GM21737 (cell line): Measurements from ENCODE around the gene ACAD10.
A peak's percentile ranks its signal among the peaks of the same experiment; 100 is the strongest.
"Not testable (repeated sequence)": the region's sequence is repeated elsewhere in the genome, so short reads cannot be mapped to it uniquely, and the experiment has no call there.

Source experiments
- ATAC-seq: cut with Tn5 transposase; IDR thresholded peaks from one replicate; pipeline ENCODE4 v1.9.1; 2021; ENCODE audit warnings: mild to moderate bottlenecking, moderate library complexity; ENCODE audit not compliant: unreplicated experiment

The ACAD10 gene

GRCh38 chr12:111748867-111749266 lies 63.0 kb downstream of the ACAD10 start:
- ATAC-seq, result no peak

DNA sequence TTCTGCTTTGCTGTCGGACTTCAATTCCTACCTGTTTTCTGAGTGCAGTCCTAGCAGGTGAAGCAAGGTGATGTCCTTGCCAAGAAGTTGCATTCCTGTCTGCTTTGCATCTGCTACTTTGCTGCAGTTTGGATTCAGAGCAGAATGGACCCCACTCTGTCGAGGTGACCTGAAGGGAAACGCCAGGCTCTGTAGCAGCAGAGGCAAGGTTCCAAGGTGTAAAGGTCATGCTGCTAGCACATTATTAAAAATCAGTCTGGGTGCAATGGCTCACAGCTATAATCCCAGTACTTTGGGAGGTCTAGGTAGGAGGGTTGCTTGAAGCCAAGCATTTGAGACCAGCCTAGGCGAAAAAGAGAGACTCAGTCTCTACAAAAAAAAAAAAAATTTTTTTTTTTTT lies 63.5 kb downstream of the ACAD10 start:
- no peak for ATAC-seq

DNA sequence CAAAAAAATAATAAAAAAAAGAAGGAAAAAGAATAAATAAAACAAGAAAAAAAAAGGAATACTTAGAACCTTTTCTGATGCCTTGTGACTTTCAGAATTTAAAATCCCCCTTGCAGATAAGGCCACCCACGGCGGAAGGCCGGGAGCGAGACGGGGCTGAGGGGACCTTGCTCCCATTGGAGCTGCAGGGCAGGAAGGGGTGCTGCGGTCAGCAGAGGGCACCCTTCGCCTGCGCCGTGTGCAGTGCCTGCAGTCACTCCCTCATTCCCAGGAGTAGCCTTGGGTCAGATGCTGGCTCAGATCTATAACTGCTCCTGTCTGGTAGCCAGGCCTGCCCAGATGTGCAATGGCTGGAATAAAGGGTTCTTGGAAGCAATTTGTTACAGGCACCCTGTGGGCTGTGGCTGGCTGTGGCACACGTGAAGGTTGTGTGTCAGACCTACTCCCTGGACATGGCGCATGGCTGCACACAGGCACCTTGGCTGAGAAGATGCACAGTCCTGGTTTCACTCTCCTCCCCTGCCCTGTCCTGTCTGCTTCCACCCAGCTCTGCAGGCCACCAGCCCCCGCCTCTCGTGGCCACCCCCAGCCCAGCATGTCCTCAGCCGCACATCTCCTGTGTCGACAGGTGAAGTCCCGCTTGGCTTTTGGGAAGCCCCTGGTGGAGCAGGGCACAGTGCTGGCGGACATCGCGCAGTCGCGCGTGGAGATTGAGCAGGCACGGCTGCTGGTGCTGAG lies 67.5 kb downstream of the ACAD10 start:
- ATAC-seq, result no peak

- no peak for ATAC-seq
Observed at GRCh38 chr12:111754671-111755070, 68.8 kb downstream of the ACAD10 start.

DNA sequence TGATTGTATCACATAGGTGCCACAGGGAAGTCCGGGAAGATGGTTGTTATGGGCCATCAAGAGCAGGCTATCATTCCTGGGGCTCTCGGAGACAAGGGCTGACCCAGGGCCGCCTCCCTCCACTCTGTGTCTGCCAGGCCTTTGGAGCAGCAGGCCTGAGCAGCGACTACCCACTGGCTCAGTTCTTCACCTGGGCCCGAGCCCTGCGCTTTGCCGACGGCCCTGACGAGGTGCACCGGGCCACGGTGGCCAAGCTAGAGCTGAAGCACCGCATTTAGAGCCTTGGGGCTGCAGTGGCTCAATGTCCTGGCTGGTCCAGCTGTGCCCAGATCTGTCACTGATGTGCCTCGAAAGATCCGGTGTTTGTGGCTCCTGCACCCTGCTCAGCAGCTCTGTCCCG lies 70.3 kb downstream of the ACAD10 start:
- no peak for ATAC-seq

GRCh38 chr12:111756681-111757080 lies 70.8 kb downstream of the ACAD10 start:
- ATAC-seq, result no peak

GRCh38 chr12:111757361-111758119 lies 71.7 kb downstream of the ACAD10 start:
- peak; percentile 43 for ATAC-seq

DNA sequence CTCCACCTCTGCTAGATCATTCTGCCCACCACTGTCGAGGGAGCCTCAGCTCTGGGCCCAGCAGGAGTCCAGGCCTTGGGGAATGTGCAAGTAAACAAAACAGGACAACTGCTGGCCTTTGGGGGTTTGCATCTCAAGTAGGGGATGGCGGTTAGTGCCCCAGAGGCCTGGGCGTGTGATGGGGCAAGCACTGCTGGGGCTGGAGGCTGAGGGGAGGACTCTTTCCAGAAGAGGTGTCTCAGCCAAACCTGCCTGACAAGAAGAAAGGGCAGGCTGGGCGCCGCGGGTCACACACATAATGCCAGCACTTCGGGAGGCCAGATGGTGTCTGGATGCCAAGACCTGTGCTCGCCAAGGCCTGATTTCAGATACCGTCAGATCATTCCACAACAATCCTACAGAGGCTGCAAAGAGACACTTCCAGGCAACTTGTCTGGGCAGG lies 72.3 kb downstream of the ACAD10 start:
- no peak for ATAC-seq

GRCh38 chr12:111759271-111759670 lies 73.4 kb downstream of the ACAD10 start:
- no peak for ATAC-seq

DNA sequence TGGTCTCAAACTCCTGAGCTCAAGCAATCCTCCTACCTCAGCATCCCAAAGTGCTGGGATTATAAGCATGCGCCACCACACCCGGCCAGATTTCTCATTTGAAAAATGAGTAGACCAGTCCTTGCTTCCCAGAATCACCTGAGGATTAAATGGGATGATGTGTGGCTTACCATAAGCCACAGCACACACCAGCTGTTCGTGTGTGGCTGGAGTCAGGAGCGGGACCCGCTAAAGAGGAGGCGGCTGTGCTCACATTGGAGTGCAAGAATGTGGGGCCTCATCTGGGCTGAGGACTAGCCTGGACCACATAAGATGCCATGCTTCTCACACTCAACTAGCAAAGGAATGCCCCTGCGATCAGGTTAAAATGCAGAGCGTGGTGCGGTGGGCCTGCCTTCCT lies 74.1 kb downstream of the ACAD10 start:
- no peak for ATAC-seq

- no peak for ATAC-seq
Observed at GRCh38 chr12:111761099-111761498, 75.2 kb downstream of the ACAD10 start.

DNA sequence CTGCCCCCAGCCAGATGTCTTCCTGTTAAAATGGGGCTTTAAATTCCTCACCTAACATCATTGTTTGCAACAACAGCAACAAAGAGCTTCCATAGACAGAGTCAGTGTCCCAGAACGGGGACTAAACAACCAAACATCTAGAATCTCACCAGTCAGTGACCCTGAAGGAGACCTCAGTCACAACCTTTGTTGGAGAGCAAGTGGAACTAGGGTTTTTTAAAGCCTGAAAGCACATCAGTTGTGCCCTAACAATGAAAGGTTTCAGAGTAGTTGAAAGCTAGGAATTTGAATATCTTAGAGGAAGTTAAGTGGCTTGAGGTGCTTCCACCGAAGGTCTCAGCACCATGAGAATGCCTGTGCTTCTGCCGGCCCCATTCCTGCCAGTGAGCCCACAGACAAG lies 75.9 kb downstream of the ACAD10 start:
- no peak for ATAC-seq

- not testable (repeated sequence) for ATAC-seq
Observed at GRCh38 chr12:111763552-111763951, 77.7 kb downstream of the ACAD10 start.

GRCh38 chr12:111764120-111764821 lies 78.4 kb downstream of the ACAD10 start:
- ATAC-seq, result no peak

- no peak for ATAC-seq
Observed at GRCh38 chr12:111766608-111767361, 80.9 kb downstream of the ACAD10 start, which contains the start of gene ALDH2. ALDH2 (plus strand) TSS chr12:111766933; CDS start chr12:111766983, 50 bp downstream.

- ATAC-seq, result no peak
Observed at GRCh38 chr12:111767362-111768158, 81.7 kb downstream of the ACAD10 start.

DNA sequence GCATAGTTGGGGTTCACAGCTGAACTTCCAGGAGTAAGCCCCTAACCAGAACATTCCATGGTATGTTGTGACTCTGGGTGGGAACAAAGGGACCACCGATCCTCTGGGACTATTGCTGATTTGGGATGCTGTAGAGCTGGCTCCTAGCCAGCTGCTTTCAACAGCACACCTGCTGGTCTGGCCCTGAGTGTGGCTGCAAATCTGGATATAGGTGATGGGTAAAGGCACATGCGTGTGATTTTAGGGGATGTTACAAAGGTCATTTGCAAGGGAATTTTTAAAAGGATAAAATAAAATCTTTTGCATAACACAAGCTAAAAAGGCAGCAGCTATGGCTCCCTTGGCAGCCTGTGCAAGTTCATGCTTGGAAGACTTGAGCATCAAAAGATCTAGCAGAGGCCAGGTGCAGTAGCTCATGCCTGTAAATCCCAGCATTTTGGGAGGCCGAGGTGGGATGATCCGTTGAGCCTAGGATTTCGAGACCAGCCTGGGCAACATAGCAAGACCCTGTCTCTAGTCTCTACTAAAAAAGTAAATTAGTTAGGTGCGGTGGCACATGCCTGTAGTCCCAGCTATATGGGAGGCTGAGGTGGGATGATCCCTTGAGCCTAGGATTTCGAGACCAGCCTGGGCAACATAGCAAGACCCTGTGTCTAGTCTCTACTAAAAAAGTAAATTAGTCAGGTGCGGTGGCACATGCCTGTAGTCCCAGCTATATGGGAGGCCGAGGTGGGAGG lies 82.5 kb downstream of the ACAD10 start:
- no peak for ATAC-seq

DNA sequence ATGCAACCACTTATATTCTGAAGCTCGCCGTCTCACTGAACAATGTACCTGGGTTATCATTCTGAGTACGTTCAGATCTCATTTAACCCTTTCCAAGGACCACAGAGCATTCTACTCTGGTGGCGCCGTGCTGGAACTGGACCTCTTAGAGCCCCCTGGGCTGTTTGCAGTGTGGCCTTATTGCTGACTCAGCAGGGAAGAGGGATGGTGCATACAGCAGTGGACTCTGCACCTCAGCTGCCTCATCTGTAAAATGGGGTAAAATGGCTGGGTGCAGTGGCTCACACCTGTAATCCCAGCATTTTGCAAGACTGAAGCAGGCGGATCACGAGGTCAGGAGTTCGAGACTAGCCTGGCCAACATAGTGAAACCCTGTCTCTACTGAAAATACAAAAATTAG lies 83.7 kb downstream of the ACAD10 start:
- ATAC-seq, result no peak

DNA sequence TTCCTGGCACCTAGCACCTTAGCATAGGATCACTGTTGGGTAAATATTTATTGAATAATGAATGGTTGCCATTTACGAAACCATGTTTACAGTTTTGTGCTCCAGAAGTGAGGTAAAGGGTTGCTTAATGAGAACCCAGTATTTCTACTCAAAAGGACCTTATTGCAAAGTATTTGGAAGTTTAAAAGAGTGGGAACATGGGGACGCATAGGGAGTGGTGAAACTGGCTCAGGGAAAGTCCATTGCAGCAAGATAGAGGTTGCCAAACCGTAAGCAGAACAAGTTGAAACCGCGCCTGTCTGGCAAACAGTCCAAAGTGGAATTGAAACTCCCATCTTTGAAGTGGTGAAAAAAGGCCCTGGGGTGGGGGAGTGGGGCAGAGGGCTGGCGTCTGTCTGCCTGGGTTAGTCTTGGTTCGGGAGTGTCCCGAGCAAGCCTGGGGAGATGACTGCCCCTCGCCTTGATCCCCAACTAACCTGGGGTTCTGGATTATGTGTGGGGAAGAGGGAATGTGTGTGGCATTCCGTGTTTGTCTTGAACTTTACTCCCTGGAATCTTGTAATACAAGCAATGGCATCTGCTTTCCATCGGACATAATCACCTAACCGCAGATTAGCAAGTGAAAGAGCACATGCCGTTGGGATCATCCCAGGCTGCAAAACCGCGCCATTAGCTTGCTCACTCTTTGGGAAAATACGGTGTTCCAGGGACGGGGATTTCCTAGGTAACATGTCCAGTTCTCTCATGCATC lies 88.1 kb downstream of the ACAD10 start:
- ATAC-seq, result no peak
